Thyroid gland (tissue), 4 donors: ENCODE data around the gene DSTN. TPM values are rescaled to one million over a fixed set of nuclear protein-coding genes. Genes with fewer than 3 reads are reported as not detected.

Source experiments
- DNase-seq, 2 donors: peaks; one replicate each; pipeline ENCODE4 v3.0.0-alpha.2; 2019
- H3K27ac ChIP-seq, 3 donors: fragments of 200-600 bp; sonication (generic); 1 replicate in 2 of 3; 2 replicates in 1 of 3; pipeline ENCODE4 v1.5.1; 2016 to 2019; ENCODE audit warnings: mild to moderate bottlenecking in 1 of 3, moderate library complexity in 1 of 3
- H3K27me3 ChIP-seq: fragments of 200-600 bp; sonication (generic); one replicate; pipeline ENCODE4 v1.5.1; 2019
- H3K36me3 ChIP-seq, 2 donors: fragments of 200-600 bp; sonication (generic); one replicate each; pipeline ENCODE4 v1.5.1; 2016 to 2019
- H3K4me1 ChIP-seq, 2 donors: fragments of 200-600 bp; sonication (generic); one replicate each; pipeline ENCODE4 v1.5.1; 2017 to 2019
- H3K4me3 ChIP-seq, 3 donors: fragments of 200-600 bp; sonication (generic); replicated peaks in 1 of 3; 1 replicate in 2 of 3; 2 replicates in 1 of 3; pipeline ENCODE4 v1.5.1; 2016; ENCODE audit warnings: mild to moderate bottlenecking in 1 of 3
- H3K9me3 ChIP-seq: fragments of 200-600 bp; sonication (generic); one replicate; pipeline ENCODE4 v1.5.1; 2017
- POLR2A ChIP-seq, 2 donors: fragments of 450-650 bp; IDR thresholded peaks; one replicate each; pipeline ENCODE4 v1.6.1; 2017; ENCODE audit warnings: antibody characterized with exemption in 2 of 2, mild to moderate bottlenecking in 2 of 2, moderate library complexity in 1 of 2
- WGBS, 2 donors: methylation state at CpG; one replicate each; pipeline ENCODE4 v1.1.5; 2017; 5-methylcytosine and 5-hydroxymethylcytosine counted together
- intact Hi-C: fragments of 100-400 bp; cut with DNase I; formaldehyde crosslinking; loops from one replicate; pipeline ENCODE4 v1.15.1; 2023
- total RNA-seq, 4 donors: library from RNA; depleted of rRNA; stranded (reverse); fragments of >200 nt; gene quantifications; one replicate each; pipeline ENCODE4 v1.2.3, GENCODE V29; 2016
- TF ChIP-seq, protein P1 (sequence below), 6 experiments: fragments of 200-600 bp in 3 of 6; fragments of 450-650 bp in 3 of 6; sonication (generic) in 3 of 6; IDR thresholded peaks; one replicate each; pipeline ENCODE4 v1.5.1; 2016 to 2019; ENCODE audit warnings: antibody characterized with exemption in 6 of 6, mild to moderate bottlenecking in 2 of 6, inconsistent platforms in 1 of 6, moderate library complexity in 1 of 6

The DSTN gene
- total RNA-seq, 4 donors from 2014 or later: 504 to 681 (median 560) TPM

DNA sequence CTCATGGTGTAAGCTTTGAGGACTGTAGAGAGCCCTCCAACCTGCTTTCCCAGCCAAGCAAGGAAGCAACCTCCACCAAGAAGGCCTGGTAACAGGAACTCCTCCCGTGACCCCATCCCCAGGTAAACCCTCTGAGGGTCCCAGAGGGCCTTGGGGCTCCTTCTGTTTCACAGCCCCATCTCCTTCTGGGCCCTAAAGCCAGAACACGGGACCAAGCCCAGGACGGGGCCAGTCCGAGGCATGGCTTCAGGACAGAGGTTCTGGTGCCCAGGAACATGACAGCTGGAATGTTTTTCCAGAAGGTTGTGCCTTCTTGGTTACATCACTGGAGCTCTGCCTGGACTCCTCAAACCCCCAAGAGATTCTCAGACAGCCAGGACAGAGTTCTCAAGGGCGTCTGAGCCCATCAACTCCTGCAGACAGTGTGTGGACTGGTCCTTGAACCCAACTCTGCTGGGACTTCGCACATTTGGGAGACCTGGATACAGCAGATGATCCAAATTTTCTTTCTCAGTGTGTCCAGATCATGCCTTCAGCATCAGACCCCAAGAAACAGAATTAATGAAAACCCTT lies 69.0 kb downstream of the DSTN start:
- peak overlapping the region in 2 of 3 donors; percentile 37 to 76 for H3K27ac ChIP-seq
- intact Hi-C loops: no loop called here

DNA sequence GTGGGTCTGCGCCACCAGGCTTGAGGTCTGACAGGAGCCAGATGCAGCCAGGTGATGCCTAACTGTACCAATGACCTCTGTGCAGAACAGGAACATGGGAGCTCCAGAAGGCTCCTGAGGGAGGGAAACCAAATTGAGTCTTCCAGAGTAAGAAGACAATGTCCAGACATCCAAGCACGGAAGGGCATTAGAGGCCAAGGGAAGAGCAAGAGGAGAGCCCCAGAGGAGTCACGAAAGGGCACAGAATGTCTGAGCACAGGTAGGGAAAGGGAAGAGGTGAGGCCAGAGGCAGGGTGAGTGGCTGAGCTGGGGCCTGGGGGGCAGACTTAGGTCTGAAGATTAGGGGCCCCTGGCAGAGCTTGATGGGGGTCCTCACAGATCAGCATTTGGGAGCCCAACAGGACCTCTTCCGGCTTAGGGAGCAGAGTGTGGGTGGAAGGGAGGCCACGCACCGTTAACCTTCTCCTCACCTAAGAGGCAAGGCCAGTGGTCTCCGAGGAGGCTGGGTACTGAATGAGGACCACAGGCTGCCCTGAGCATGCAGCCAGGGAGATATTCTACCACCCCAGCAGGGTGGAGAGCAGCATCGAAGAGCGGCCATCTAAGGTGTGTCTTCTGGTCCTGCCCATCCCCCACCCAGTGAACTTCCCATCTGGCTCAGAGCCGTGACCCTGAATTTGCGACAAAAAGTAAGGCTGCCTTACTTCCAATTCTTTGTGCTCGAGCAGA lies 70.4 kb downstream of the DSTN start:
- Histone ChIP-seq H3K4me1 (peaks cover 60 to 70% of the 10 kb centered on the region in 2 donors), H3K9me3 (no peaks in the 10 kb centered on the region), H3K36me3 (peaks cover 29 to 45% of the 10 kb centered on the region in 2 donors), H3K27me3 (no peaks in the 10 kb centered on the region), H3K27ac (peak overlapping the region in 1 of 3 donors; percentile 89), H3K4me3 (no peak overlapping the region)
- TF ChIP-seq, protein P1, sequence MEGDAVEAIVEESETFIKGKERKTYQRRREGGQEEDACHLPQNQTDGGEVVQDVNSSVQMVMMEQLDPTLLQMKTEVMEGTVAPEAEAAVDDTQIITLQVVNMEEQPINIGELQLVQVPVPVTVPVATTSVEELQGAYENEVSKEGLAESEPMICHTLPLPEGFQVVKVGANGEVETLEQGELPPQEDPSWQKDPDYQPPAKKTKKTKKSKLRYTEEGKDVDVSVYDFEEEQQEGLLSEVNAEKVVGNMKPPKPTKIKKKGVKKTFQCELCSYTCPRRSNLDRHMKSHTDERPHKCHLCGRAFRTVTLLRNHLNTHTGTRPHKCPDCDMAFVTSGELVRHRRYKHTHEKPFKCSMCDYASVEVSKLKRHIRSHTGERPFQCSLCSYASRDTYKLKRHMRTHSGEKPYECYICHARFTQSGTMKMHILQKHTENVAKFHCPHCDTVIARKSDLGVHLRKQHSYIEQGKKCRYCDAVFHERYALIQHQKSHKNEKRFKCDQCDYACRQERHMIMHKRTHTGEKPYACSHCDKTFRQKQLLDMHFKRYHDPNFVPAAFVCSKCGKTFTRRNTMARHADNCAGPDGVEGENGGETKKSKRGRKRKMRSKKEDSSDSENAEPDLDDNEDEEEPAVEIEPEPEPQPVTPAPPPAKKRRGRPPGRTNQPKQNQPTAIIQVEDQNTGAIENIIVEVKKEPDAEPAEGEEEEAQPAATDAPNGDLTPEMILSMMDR (IDR thresholded peaks at IDR 0.05): no peak
- no peak for TF ChIP-seq POLR2A (IDR thresholded peaks at IDR 0.05)
- intact Hi-C loops: no loop called here
- 88 to 89% methylated on average over 12 of the region's 12 CpGs for WGBS, 2 donors
- DNase-seq: no peak

More for the DNA sequence above, 69.0 kb downstream of the DSTN start:
- DNase-seq: no peak
- TF ChIP-seq POLR2A (IDR thresholded peaks at IDR 0.05): no peak
- TF ChIP-seq, protein P1 (IDR thresholded peaks at IDR 0.05): no peak
- Histone ChIP-seq H3K4me3 (no peak overlapping the region), H3K9me3 (no peaks in the 10 kb centered on the region), H3K27me3 (no peaks in the 10 kb centered on the region), H3K36me3 (peaks cover 37 to 58% of the 10 kb centered on the region in 2 donors), H3K4me1 (peaks cover 60 to 70% of the 10 kb centered on the region in 2 donors)
- WGBS, 2 donors: 63 to 67% methylated on average over 2 to 6 of the region's 6 CpGs

DNA sequence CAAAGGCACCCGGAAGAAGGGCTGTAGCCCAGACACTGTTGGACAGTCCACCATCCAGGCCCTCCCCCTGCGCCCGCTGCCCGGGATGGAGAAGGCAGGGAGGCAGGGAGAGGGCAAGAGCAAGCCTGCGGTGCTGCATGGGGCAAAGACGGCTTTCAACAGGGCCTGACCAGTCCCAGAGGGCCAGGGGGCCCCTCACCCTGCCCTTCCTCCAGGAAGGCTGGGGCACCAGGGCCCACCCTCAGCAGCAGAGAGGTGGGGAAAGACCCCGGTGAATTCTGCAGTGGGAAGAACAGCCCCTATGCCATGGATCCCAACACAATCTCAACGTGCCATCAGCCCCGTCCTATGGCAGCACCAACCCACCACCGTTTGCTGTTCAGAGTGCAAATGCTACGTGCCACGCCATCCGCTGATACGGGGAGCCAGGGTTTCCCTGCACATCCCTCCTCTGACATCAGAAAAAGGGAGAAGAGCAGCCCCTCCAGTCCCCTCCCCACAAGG lies 71.1 kb downstream of the DSTN start:
- Histone ChIP-seq H3K4me3 (no peak overlapping the region), H3K9me3 (no peaks in the 10 kb centered on the region), H3K4me1 (peaks cover 59 to 70% of the 10 kb centered on the region in 2 donors), H3K36me3 (peaks cover 28 to 42% of the 10 kb centered on the region in 2 donors), H3K27me3 (no peaks in the 10 kb centered on the region), H3K27ac (peak overlapping the region in 2 of 3 donors; percentile 72 to 89)
- TF ChIP-seq POLR2A (IDR thresholded peaks at IDR 0.05): no peak
- TF ChIP-seq, protein P1 (IDR thresholded peaks at IDR 0.05): no peak
- intact Hi-C loops: no loop called here
- 87 to 92% methylated on average over 11 to 14 of the region's 14 CpGs for WGBS, 2 donors
- DNase-seq: no peak

DNA sequence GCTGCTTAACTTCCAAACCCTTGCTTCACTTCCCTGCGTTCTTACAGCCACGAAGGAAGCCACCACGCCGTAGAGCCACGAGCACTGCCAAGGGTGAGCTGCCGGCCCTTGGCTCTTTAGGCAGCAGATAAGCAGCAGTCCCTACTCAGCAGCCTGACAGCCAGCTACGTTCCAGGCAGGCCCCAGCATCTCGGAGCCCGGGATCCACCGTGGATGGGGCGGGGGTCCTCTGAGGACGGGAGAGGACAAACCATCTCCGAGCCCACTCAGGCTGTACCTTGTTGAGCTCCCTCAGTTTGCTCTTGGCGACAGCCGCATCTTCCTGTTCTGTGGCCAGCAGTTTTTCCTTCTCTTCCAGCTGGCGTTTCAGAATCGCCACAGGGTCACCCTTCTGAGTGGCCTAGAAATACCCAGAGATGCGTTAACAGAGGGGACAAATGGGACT lies 71.7 kb downstream of the DSTN start:
- 88 to 90% methylated on average over 9 to 11 of the region's 18 CpGs for WGBS, 2 donors
- TF ChIP-seq POLR2A (IDR thresholded peaks at IDR 0.05): no peak
- TF ChIP-seq, protein P1 (IDR thresholded peaks at IDR 0.05): no peak
- intact Hi-C loops: no loop called here
- Histone ChIP-seq H3K36me3 (peaks cover 22 to 36% of the 10 kb centered on the region in 2 donors), H3K4me1 (peaks cover 58 to 70% of the 10 kb centered on the region in 2 donors), H3K27ac (peak overlapping the region in 2 of 3 donors; percentile 72 to 89), H3K27me3 (no peaks in the 10 kb centered on the region), H3K4me3 (no peak overlapping the region), H3K9me3 (no peaks in the 10 kb centered on the region)
- DNase-seq: no peak

DNA sequence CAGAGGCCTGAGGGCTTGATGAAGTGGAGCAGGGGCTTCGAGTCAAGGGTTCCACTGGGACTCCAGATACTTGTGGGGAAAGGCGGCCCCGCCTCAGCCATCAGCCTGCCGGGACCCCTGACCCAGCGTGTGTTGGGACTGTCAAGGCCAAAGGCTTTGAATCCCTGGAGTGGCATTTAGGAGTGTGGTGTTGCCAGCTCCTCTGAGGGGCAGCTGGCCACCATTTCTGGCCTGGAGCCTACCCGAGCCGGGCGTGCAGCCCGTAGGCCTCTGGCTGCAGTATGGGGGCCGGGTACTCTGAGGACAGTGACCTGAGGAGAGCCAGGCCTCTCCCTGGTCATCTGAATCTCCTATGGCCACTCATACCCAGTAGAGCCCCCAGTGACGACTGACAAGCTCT lies 72.1 kb downstream of the DSTN start:
- intact Hi-C loops: no loop called here
- TF ChIP-seq POLR2A (IDR thresholded peaks at IDR 0.05): no peak
- TF ChIP-seq, protein P1 (IDR thresholded peaks at IDR 0.05): no peak
- Histone ChIP-seq H3K36me3 (peaks cover 20 to 32% of the 10 kb centered on the region in 2 donors), H3K4me3 (no peak overlapping the region), H3K9me3 (no peaks in the 10 kb centered on the region), H3K4me1 (peaks cover 58 to 70% of the 10 kb centered on the region in 2 donors), H3K27me3 (no peaks in the 10 kb centered on the region), H3K27ac (peak overlapping the region; percentile 63 to 89 (median 72))
- 35 to 79% methylated on average over 2 to 9 of the region's 11 CpGs for WGBS, 2 donors
- DNase-seq: no peak
